ENCODE measurements around the gene MEX3A.
A peak's percentile ranks its signal among the peaks of the same experiment; 100 is the strongest.
"Not testable (repeated sequence)": the region's sequence is repeated elsewhere in the genome, so short reads cannot be mapped to it uniquely, and the experiment has no call there.

The MEX3A gene

DNA sequence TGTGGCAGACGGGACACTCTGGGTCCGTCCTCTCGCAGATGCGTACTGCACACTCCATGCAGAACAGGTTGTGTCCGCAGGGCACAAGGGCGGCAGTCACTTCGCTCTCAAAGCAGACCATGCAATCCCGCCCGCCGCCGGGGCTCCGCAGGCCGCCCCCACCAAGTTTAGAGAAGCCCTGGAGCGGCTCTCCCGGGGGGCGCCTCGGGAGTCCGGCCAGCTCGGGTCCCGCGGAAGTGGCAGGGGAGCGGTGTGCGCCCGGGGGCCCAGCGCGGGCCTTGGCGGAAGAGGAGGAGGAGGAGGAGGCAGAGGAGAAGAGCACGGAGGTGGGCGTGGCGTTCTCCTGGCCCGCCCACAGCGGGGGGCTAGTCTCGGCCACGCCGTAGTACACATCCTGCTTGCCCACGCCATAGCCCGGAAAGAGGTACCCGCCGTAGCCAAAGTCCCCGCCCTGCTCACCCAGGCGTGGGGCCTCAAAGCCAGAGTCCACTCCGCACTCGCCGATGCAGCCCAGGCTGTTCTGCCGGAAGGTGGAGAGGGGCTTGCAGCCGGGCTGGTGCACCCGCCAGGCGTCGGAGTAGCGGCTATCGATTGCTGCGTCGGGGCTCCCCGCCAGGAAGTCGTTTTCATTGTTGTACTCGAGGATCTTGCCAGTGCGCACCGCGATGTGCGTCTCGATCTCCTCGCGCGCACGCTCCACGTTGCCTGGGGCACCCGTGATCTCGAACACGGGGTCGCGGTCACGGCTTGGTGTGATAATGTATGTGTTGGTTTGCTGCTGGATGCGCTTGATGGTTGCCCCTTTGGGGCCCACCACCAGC, 5.4 kb downstream of the MEX3A start:
- DNase-seq, result no peak

DNA sequence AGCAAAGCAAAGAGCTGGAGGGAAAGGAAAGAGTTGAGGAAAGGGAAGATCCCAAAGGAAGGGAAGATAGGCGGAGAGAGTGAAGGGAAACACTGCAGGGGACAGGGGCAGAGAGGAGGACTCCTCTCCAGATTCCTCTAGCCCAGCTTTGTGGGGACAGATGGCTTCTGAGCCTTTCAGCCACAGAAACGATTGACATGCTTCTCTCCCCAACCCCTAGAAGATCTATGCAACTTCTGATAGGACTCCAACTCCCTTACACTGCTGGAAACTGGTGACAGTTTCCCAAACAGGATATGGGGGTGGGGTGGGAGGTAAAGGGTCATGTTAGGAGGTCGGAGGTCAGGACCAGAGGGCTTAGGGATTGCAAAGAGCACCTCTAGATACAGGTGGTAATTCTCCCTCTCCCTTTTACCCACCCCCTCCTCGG, 6.5 kb downstream of the MEX3A start:
- DNase-seq, result no peak

- no peak for DNase-seq
These were observed 7.1 kb downstream of the MEX3A start for GRCh38 chr1:156075162-156075561.

DNA sequence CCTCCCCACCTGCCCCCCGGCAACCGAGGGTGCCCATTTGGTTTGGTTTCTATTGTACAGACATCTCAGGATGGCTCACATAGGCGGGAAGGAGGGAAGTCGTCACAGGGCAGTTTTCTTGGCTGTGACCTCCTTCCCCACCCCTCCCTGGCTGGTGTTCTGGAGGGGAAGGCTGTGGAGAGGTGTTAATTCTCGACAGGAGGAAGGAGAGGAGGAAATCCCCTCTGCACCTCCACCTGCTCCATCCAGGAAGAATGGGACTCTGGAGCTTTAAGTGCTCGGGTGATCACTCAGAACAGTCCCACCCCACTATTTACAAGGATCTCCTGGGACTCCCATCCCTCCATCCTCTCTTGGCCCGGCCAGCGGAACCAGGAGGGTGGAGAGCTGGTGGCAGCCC, 7.6 kb downstream of the MEX3A start:
- DNase-seq, result no peak

DNA sequence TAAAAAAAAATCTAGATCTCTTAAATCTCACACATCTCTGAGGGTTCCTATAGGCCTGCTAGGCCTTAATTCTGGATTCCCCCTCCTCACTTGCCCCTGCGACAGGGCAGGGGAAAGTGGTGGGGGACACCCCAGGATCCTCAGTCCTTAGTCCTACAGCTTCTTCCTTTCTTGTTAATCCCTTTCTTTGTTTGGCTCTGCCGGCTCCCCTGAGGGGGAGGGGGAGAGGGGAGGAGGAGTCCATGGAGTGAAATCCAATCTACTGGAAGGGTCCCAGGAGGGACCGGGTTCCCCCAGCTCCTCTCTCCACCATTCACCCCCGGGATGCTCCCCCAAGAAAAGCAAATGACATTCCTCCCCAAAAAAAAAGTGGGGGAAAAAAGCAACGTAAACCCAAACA, 8.5 kb downstream of the MEX3A start:
- no peak for DNase-seq

DNA sequence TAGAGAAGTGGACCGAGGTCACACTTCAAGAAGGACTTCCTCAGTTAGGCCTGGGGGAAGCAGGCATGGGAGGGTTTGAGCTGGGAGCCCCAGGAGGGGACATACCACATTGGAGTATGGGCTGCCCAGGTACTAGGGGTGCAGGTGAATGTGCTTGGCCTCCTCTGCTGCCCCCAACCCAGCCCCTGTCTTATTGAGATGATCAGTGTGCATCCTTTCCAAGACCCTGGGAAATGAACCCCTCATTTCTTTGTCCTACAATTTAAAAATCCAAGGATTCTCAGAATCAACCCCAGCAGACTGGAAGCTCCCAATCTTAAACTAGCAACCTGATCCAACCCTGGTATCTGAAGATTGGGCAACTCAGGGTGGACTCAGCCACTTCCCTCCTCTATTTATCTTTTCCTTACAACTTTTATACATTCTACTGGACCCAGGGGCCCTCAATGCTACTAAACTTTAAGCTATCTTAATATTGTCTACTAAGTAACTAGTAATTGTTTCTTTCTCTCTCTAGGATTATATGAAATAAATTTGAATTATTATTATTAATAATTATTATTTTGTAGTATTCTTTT, 9.1 kb downstream of the MEX3A start:
- DNase-seq, result no peak

DNA sequence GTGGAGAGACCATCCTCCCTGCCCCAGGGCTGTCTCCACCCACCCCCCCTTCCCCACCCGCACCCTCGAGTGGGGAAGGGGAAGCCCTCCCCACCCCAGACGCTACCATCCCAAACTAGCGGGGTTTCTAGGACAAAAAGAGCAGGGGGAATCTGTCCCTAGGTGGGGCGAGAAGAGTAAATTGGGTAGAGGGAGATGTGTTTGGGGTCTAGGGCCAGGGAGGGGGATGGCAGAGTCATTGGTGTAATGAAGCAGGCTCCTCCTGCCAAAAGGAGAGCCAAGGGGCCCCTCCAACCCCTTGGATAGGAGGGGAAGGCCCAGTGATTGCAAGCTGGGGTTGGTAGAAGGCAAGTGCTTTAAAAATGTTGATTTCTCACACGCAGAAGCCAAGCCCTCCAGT, 10.0 kb downstream of the MEX3A start:
- no peak for DNase-seq

DNA sequence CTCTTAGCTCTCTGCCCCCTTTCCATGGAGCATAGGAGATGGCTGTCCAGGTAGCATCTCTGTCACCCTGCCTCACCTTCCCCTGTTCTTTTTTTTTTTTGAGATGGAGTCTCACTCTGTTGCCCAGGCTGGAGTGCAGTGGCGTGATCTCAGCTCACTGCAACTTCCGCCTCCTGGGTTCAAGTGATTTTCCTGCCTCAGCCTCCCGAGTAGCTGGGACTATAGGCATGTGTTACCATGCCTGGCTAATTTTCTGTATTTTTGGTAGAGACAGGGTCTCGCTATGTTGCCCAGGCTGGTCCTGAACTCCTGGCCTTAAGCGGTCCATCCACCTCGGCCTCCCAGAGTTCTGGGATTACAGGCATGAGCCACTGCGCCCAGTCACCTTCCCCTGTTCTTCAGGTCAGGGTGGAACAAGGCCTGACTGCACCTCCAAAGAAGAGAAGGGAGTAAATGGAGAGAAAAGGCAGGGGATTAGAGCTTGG, 10.9 kb downstream of the MEX3A start:
- not testable (repeated sequence) for DNase-seq

GRCh38 chr1:156070548-156070947, 11.7 kb downstream of the MEX3A start:
- DNase-seq, result no peak

DNA sequence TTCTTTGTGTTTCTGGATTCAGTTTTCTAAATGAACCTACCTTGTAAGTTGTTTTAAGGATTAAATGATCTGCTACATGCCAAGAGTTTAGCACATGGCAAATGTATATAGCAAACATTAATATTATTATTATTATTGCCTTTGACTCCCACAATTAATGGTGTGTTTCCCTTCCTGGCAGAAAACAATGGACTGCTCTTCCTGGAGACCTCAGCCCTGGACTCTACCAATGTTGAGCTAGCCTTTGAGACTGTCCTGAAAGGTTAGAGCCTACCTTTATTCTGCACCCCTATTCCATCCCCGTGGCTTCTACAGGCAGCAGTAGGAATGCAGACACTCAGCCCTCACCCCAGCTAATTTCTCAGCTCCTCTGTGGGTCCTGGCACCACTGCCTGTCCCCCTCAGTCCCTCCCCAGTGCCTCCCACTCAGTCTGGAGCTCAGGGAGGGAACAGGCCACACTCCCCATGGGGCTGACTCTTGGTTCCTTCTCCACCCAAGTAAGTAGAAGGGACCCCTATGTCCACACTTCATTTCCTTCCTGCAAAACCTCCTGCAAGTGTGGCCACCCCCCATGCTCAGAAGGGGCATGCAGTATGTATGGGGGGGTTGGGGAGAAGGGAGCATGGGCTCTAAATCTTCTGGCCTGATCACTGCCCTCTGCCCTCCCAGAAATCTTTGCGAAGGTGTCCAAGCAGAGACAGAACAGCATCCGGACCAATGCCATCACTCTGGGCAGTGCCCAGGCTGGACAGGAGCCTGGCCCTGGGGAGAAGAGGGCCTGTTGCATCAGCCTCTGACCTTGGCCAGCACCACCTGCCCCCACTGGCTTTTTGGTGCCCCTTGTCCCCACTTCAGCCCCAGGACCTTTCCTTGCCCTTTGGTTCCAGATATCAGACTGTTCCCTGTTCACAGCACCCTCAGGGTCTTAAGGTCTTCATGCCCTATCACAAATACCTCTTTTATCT, 12.5 kb downstream of the MEX3A start:
- no peak for DNase-seq

- DNase-seq, result no peak
These were observed 15.0 kb downstream of the MEX3A start for GRCh38 chr1:156067262-156067661.

DNA sequence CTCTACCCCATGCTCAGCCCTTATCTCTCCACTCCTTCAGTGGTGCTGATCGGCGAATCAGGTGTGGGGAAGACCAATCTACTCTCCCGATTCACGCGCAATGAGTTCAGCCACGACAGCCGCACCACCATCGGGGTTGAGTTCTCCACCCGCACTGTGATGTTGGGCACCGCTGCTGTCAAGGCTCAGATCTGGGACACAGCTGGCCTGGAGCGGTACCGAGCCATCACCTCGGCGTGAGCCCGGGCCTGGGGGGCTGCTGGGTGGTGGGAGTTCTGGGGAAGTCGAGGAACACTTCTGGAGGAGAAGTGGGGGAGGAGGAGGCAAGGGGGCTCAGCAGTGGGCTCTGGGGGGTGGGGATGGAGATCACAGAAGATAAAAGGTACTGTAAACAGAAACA, 16.4 kb downstream of the MEX3A start:
- DNase-seq, result no peak

DNA sequence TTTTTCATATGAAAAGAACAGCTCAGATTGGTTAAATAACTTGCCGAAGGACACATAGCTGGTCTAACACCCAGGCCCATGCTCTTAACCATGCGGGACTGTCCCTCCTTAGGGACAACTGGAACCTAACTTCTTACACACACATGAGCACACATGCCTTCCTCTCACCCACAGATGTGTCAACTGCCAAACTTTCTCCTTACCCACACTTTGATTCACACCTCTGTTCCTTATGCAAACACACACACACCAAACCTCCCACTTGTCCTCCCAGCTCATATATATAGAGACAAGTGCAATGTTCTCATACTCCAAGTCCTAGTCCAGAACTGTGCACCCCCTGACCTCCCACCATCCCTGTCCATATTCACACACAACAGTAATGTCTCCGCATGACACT, 17.1 kb downstream of the MEX3A start:
- no peak for DNase-seq

DNA sequence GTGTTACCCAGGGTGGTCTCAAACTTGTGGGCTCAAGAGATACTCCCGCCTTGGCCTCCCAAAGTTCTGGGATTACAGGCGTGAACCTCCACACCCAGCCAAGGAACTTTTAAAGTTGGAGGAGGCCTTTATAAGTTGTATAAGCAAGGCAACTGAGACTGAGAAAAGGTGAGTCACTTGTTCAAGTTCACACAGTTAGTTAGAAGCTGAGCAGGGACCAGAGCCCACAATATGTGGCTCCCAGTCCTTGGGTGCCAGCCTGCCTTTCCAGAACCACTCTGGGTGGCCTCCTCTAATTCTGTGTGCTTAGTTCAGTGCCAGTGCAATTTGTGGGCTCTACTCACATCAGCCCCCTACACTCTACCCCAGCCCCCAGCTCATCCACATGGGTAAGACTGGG, 17.6 kb downstream of the MEX3A start:
- DNase-seq, result no peak

GRCh38 chr1:156063997-156064285, 18.3 kb downstream of the MEX3A start:
- no peak for DNase-seq

DNA sequence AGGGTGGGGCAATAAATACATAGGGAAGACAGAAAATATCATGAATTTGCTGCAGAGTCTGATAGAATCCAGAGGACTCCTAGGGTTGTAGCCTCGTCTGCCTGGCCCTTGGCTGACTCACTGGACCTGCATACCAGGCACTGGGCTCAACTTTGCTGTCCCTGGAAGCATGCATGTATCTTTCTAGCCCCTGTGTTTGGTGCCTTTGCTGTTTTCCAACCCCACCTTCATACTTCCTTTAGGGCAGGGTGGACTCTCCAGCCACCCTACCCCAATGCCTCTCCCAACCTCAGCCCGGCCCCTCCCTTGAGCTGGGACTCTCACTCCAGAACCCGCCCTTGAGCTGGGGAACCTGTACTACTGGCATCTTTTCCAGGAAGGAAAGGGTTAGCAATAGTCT, 20.1 kb downstream of the MEX3A start:
- DNase-seq, result no peak

GRCh38 chr1:156060937-156061636, 21.2 kb downstream of the MEX3A start, which contains the start of gene RAB25:
Gene RAB25 (plus strand): TSS chr1:156061160. CDS start chr1:156061401, 241 bp downstream.
- no peak for DNase-seq

GRCh38 chr1:156056326-156056849, 25.9 kb downstream of the MEX3A start:
- DNase-seq, result no peak

DNA sequence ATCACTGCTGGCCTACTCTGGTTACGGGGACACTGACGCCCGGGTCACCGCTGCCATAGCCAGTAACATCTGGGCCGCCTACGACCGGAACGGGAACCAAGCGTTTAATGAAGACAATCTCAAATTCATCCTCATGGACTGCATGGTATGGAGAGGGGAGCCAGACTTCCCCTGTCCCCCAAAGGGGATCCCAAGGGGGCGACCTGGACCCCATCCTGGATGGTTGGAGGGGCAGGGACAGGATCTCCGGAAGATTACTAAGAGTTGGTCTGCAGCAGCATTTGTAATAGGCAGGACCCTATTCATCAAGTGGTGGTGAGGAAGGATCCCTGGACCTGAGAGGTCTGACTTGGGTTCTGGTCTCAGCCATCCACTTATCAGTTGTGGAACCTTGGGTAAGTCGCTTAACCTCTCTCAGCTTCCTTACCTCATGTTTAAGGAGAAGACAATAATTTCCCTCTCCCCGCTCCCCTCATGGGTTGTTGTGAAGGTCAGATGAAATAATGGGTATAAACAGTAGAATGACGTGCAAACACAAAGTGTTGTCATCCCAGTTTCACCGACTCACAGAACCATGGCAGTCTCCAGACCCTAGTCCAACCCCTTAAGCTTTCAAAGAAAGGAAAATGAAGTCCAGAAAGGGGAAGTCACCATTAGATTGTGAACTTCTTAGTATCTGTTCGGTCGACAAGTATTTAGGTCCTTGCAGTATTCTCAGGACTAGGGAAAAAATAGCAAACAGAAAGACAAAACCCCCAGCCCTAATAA, 26.8 kb downstream of the MEX3A start:
- DNase-seq, result peak; percentile 50 to 52

DNA sequence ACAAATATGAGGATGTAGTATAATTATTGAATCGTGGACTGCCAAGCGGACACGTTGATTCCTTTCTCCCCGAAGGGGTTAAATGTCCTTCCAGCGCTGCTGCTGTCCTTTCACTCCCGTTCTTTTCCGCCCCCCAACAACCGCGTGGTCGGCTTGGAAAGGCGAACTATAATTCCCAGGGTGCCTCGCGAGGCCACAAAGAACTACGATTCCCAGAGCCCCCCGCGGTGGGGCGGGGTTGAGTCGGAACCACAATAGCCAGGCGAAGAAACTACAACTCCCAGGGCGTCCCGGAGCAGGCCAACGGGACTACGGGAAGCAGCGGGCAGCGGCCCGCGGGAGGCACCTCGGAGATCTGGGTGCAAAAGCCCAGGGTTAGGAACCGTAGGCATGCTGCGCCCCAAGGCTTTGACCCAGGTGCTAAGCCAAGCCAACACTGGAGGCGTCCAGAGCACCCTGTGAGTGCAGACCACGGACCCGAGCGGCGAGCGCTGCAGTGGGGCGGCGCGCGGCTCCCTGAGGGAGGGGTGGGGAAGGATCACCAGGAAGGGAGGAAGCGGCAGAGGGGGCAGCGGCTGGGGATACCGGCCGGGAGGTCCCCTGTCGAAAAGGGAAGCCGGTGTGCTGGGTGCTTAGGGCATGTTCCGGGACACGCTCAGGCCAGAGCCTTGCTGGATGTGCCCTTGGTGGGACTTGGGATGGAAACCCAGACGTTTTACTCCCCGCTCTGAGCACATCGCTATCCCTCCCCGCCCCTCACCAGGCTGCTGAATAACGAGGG, 27.6 kb downstream of the MEX3A start, which contains the start of gene LAMTOR2:
LAMTOR2 (plus strand) TSS at position 283 of the 781 bp plus-strand sequence; CDS start at position 391, 108 bp downstream.
- DNase-seq, result peak; percentile 94

Measured in AML-193 (cell line).